ENCODE results near the gene FYTTD1.

Gene FYTTD1

DNA sequence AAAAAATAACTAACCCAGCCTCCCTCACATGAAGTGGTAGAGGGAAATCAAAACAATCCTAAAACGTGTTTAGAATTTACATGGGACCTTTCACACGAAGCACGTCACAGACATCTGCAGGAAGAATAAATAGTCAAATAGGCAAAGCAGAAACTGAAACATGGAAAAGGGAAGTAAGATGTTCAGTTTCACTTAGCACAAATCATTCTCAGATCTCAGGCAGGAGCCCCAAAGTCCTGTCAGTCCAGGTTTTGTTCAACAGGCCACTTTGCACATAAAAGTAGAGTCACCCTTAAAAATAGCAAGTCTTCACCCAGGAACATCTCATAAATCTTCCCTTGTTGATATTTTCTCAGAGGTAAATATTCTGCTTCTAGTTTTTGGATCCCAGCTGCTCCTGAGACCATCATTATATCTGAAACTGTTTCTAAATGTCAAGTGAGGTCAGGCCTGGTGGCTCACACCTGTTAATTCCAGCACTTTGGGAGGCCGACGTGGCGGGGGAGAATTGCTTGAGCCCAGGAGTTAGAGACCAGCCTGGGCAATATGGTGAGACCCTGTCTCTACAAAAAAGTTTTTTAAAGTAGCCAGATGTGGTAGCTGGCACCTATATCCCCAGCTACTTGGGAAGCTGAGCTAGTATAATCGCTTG lies 14.9 kb upstream of the FYTTD1 start:
- Histone ChIP-seq H3K4me1 (ENCODE audit: insufficient read depth, low read length, poor library complexity, severe bottlenecking) (peaks cover 15% of the 10 kb centered on the region), H3K27me3 (ENCODE audit: insufficient read depth, low read length, poor library complexity, severe bottlenecking) (no peaks in the 10 kb centered on the region), H3K9ac (ENCODE audit: low read depth, low read length, poor library complexity, severe bottlenecking) (no peak overlapping the region), H3K9me3 (ENCODE audit: insufficient read depth, low read depth, low read length) (no peaks in the 10 kb centered on the region), H3K79me2 (ENCODE audit: insufficient read depth, low read length) (peaks cover 9% of the 10 kb centered on the region; the same call in 1 of the 2 replicates), H2AFZ (ENCODE audit: low read length) (no peak overlapping the region), H3K9me2 (replicated peaks; ENCODE audit: low read depth, low read length) (no peaks in the 10 kb centered on the region), H4K20me1 (ENCODE audit: insufficient read depth, low read length, poor library complexity, severe bottlenecking) (no peaks in the 10 kb centered on the region), H3F3A (ENCODE audit: low read depth) (no peaks in the 10 kb centered on the region), H3K36me3 (ENCODE audit: insufficient read depth, low read length) (no peaks in the 10 kb centered on the region), H3K4me3 (ENCODE audit: low read length, poor library complexity, severe bottlenecking) (no peak overlapping the region), H3K4me2 (ENCODE audit: low read depth, low read length, poor library complexity, severe bottlenecking) (peak overlapping the region; percentile 92)
- no peak for TF ChIP-seq EZH2phosphoT487 (IDR thresholded peaks at IDR 0.05; ENCODE audit: borderline replicate concordance)
- TF ChIP-seq, protein P1, sequence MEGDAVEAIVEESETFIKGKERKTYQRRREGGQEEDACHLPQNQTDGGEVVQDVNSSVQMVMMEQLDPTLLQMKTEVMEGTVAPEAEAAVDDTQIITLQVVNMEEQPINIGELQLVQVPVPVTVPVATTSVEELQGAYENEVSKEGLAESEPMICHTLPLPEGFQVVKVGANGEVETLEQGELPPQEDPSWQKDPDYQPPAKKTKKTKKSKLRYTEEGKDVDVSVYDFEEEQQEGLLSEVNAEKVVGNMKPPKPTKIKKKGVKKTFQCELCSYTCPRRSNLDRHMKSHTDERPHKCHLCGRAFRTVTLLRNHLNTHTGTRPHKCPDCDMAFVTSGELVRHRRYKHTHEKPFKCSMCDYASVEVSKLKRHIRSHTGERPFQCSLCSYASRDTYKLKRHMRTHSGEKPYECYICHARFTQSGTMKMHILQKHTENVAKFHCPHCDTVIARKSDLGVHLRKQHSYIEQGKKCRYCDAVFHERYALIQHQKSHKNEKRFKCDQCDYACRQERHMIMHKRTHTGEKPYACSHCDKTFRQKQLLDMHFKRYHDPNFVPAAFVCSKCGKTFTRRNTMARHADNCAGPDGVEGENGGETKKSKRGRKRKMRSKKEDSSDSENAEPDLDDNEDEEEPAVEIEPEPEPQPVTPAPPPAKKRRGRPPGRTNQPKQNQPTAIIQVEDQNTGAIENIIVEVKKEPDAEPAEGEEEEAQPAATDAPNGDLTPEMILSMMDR (conservative IDR thresholded peaks at IDR 0.05; ENCODE audit: low read length) = no peak

DNA sequence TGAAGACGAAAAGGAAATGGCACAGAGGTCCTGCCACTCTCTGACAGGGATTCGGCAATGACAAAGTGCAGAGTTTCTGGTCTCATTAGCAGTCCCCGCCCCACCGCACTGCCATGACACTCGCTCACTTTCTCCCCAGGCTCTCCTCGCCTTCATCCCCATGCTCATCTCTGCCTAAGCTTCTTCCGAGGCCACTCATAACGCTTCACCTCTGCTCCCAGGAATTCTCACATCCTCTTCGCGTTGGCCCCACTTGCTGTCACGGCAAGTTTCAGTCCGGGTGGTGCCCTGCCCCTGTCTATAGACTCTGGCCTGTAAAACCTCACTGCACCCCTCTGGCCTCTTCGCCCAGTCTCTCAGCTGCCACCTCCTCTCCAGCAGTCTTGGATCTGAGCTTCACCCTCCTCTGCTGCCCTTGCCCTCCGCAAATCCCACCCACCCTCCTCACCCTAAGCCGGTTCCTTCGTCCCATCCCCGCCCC lies 13.6 kb upstream of the FYTTD1 start:
- H3K4me2 ChIP-seq (ENCODE audit: low read depth, low read length, poor library complexity, severe bottlenecking) = peak overlapping the region; percentile 92
- H3K9me3 ChIP-seq (ENCODE audit: insufficient read depth, low read depth, low read length) = no peaks in the 10 kb centered on the region
- H4K20me1 ChIP-seq (ENCODE audit: insufficient read depth, low read length, poor library complexity, severe bottlenecking) = no peaks in the 10 kb centered on the region
- no peaks in the 10 kb centered on the region for H3F3A ChIP-seq (ENCODE audit: low read depth)
- no peaks in the 10 kb centered on the region for H3K27me3 ChIP-seq (ENCODE audit: insufficient read depth, low read length, poor library complexity, severe bottlenecking)
- H3K4me1 ChIP-seq (ENCODE audit: insufficient read depth, low read length, poor library complexity, severe bottlenecking) = peaks cover 15% of the 10 kb centered on the region
- TF ChIP-seq, protein P1 (conservative IDR thresholded peaks at IDR 0.05; ENCODE audit: low read length) = no peak
- no peak for TF ChIP-seq EZH2phosphoT487 (IDR thresholded peaks at IDR 0.05; ENCODE audit: borderline replicate concordance)
- H3K79me2 ChIP-seq (ENCODE audit: insufficient read depth, low read length) = peaks cover 9% of the 10 kb centered on the region; the same call in 1 of the 2 replicates
- H3K9ac ChIP-seq (ENCODE audit: low read depth, low read length, poor library complexity, severe bottlenecking) = peak overlapping the region; percentile 78
- H3K36me3 ChIP-seq (ENCODE audit: insufficient read depth, low read length) = no peaks in the 10 kb centered on the region
- H2AFZ ChIP-seq (ENCODE audit: low read length) = peak overlapping the region; percentile 95
- peak overlapping the region; percentile 98 for H3K4me3 ChIP-seq (ENCODE audit: low read length, poor library complexity, severe bottlenecking)
- no peaks in the 10 kb centered on the region for H3K9me2 ChIP-seq (replicated peaks; ENCODE audit: low read depth, low read length)

DNA sequence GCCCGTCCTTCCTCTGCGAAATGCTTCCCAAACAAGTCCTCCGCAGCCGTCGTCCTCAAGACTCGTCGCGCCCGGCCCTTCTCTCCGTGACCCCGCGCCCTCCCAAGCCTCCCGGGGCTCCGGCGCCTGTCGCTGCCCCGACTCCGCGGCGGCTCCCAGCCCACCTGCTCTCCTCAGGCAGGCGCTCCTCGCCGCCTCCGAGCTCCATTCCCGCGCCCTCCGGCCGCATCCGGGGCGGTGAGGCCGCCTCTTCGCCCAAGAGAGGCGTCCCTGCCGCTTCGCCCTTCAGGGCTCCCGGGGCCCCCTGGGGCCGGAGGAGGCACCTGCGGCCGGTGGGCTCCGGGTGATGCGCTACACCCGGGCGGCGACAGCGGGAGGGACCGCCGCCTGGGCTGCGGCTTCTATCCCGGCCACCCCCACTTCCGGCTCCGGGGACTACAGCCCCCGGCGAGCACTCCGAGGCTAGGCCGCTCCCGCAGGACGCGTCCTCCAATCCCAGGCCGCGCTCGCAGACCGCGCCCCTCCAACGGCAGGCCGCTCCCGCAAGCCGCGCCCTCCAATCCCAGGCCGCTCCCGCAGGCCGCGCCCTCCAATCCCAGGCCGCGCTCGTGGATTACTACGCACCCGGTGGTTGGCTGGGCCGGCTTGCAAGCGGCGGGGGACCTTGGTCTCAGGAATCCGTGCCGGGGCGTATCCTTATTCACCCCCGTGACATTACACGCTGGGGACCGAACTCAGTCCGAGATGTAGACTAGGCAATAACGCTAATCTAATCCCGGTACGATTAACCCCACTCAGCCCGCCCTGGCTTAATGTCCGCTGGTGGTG lies 13.0 kb upstream of the FYTTD1 start, which contains the start of gene RUBCN:
TSS of gene RUBCN (minus strand) at position 414 of the 828 bp plus-strand sequence. CDS start at position 229, 185 bp downstream.
- TF ChIP-seq, protein P1 (conservative IDR thresholded peaks at IDR 0.05; ENCODE audit: low read length) = no peak
- TF ChIP-seq EZH2phosphoT487 (IDR thresholded peaks at IDR 0.05; ENCODE audit: borderline replicate concordance) = no peak
- Histone ChIP-seq H3K9me2 (replicated peaks; ENCODE audit: low read depth, low read length) (no peaks in the 10 kb centered on the region), H3K4me1 (ENCODE audit: insufficient read depth, low read length, poor library complexity, severe bottlenecking) (peaks cover 15% of the 10 kb centered on the region), H3K36me3 (ENCODE audit: insufficient read depth, low read length) (no peaks in the 10 kb centered on the region), H3K4me2 (ENCODE audit: low read depth, low read length, poor library complexity, severe bottlenecking) (peak within 1 kb of the TSS; percentile 95), H3K9me3 (ENCODE audit: insufficient read depth, low read depth, low read length) (no peaks in the 10 kb centered on the region), H4K20me1 (ENCODE audit: insufficient read depth, low read length, poor library complexity, severe bottlenecking) (no peaks in the 10 kb centered on the region), H2AFZ (ENCODE audit: low read length) (peak within 1 kb of the TSS; percentile 100), H3K4me3 (ENCODE audit: low read length, poor library complexity, severe bottlenecking) (peak within 1 kb of the TSS; percentile 98), H3K9ac (ENCODE audit: low read depth, low read length, poor library complexity, severe bottlenecking) (peak within 1 kb of the TSS; percentile 82), H3F3A (ENCODE audit: low read depth) (no peaks in the 10 kb centered on the region), H3K79me2 (ENCODE audit: insufficient read depth, low read length) (peaks cover 9% of the 10 kb centered on the region; the same call in 1 of the 2 replicates), H3K27me3 (ENCODE audit: insufficient read depth, low read length, poor library complexity, severe bottlenecking) (no peaks in the 10 kb centered on the region)

Measured in Loucy (cell line).